Colonic mucosa (tissue), 4 donors: ENCODE data around the gene GBP1. TPM values are rescaled to one million over a fixed set of nuclear protein-coding genes. Genes with fewer than 3 reads are reported as not detected.
"Not testable (repeated sequence)": the region's sequence is repeated elsewhere in the genome, so short reads cannot be mapped to it uniquely, and the experiment has no call there.

Experiments used
- DNase-seq: peaks from one replicate; pipeline ENCODE4 v3.0.0-alpha.2; 2020
- H3K27ac ChIP-seq: fragments of 200-600 bp; one replicate; pipeline ENCODE4 v1.8.0; 2021
- H3K27me3 ChIP-seq: fragments of 200-600 bp; one replicate; pipeline ENCODE4 v1.8.0; 2021
- H3K36me3 ChIP-seq: fragments of 200-600 bp; one replicate; pipeline ENCODE4 v1.8.0; 2021
- H3K4me1 ChIP-seq: fragments of 200-600 bp; one replicate; pipeline ENCODE4 v1.8.0; 2021; ENCODE audit warnings: mild to moderate bottlenecking
- H3K4me3 ChIP-seq: fragments of 200-600 bp; one replicate; pipeline ENCODE4 v1.8.0; 2021
- H3K9ac ChIP-seq, 2 donors: one replicate each; pipeline ENCODE4 v1.7.0; 2013; ENCODE audit warnings: control low read depth in 2 of 2, low read depth in 2 of 2, low read length in 2 of 2
- H3K9me3 ChIP-seq: fragments of 200-600 bp; one replicate; pipeline ENCODE4 v1.8.0; 2021
- intact Hi-C: fragments of 100-400 bp; cut with DNase I; formaldehyde crosslinking; loops from one replicate; pipeline ENCODE4 v1.14.1; 2022
- total RNA-seq, 2 donors: library from RNA; stranded (reverse); fragmentation: NEBNext Ultra II Directional in 1 of 2; extraction: Animal tissue kit (Norgen Biotek cat#: 25700) in 1 of 2; gene quantifications; one replicate each; pipeline ENCODE4 v1.2.1, GENCODE V29; 2021
- TF ChIP-seq, protein P1 (sequence below): fragments of 200-600 bp; IDR thresholded peaks from one replicate; pipeline ENCODE4 v1.8.0; 2022; ENCODE audit warnings: antibody characterized with exemption, mild to moderate bottlenecking
- donor health status: healthy.
- donor health status: DM: no; HTN: no; CAD: no.
- donor health status: DM: no; HTN: no; CAD: no.

Gene GBP1
- total RNA-seq, 2 donors from 2014 or later = 15.0 to 25.9 TPM

DNA sequence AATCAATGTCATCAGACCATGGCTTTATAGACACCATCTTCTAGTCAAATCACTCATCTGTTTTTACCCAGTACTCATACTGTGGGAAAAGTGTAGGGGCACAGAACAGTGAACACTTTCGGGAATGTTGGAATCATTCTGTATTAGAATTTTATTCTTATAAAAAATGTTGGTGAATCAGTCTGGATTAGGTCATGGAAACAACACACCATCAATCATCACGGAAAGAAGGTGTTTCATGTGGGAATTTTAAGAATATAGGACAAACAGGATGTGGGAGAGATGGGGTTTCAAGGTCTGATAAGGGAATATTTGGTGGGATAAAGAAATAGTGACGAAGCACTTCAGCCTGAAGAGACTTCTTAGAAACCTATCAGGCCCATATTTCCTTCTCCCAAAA, 17.3 kb downstream of the GBP1 start:
- Histone ChIP-seq H3K9me3 (no peaks in the 10 kb centered on the region), H3K27ac (no peak overlapping the region), H3K9ac (no peak overlapping the region), H3K27me3 (no peaks in the 10 kb centered on the region), H3K4me3 (no peak overlapping the region), H3K36me3 (no peaks in the 10 kb centered on the region), H3K4me1 (no peaks in the 10 kb centered on the region)
- intact Hi-C loops = no loop called here
- no peak for DNase-seq
- TF ChIP-seq, protein P1, sequence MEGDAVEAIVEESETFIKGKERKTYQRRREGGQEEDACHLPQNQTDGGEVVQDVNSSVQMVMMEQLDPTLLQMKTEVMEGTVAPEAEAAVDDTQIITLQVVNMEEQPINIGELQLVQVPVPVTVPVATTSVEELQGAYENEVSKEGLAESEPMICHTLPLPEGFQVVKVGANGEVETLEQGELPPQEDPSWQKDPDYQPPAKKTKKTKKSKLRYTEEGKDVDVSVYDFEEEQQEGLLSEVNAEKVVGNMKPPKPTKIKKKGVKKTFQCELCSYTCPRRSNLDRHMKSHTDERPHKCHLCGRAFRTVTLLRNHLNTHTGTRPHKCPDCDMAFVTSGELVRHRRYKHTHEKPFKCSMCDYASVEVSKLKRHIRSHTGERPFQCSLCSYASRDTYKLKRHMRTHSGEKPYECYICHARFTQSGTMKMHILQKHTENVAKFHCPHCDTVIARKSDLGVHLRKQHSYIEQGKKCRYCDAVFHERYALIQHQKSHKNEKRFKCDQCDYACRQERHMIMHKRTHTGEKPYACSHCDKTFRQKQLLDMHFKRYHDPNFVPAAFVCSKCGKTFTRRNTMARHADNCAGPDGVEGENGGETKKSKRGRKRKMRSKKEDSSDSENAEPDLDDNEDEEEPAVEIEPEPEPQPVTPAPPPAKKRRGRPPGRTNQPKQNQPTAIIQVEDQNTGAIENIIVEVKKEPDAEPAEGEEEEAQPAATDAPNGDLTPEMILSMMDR = no peak

DNA sequence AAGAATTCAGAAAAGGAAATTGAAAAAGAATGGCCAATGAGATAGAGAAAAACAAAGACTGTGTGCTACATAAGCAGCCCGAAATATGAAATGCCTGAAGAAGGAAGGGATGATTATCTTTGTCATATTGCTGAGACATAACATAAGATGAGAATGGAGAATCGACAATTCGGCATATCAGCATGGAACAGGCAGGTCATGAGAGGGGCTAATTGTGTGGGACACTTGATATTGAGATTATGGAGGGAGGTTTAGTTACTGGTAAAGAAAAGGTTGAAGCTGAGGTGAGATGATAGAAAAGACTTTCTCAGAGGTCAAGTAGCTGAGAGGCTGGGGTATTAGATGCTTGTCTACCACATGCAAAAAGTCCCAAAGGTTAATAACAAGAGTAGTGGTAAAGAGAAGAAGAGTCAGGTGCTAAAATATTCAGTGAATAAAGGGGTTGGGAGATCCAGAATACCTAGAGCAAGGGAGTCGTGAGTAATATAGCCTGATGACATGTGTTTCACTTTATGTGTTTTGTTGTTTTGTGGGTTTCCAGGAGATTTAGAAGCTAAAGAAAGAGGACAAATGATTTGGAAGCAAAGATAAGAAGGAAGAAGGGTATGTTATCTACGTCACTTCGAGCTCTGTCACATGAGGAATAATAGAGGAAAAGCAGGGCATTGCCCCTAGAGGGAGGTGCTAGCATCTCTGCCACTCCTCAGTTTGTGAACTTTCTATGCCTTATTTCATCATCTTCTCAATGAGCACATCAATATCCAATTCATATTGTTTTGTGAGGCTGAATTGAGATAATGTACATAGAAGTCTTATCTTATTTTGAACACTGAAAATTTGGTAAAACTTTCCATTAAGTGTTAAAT, 18.5 kb downstream of the GBP1 start:
- H3K27me3 ChIP-seq, intact Hi-C loops, H3K4me1 ChIP-seq, H3K9ac ChIP-seq, H3K36me3 ChIP-seq, H3K27ac ChIP-seq, H3K9me3 ChIP-seq, DNase-seq, H3K4me3 ChIP-seq: not testable (repeated sequence)

DNA sequence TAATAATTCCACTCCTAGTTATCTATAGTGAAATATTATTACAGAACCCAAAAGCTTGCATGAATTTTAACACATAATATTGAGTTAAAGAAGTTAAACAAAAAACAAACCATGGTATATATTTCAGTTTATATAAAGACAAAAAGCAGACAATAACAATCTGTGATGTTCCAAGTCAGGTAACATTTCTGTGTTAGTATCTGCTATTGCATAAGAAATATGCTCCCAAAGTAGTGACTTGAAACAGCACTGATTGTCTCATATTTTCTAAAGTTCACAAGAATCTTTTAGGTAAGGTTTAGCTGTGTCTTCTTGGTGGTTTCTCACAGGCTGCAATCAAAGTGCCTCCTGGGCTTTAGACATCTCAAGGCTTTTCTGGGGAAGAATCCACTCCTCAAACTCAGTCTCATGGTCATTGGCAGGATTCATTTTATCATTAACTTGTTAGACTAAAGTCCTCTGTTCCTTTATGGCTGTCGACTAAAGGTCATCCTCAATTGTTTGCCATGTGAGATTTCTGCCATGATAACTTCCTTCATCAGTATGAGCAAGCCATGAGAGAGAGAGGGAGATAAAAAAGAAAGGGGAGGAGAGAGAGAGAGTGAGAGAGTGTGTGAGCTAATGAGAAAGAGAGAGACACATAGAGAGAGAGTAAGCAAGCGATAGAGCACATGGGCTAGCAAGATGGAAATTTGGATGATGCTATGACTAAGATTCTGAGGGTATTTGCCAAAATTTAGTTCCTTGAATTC, 19.9 kb downstream of the GBP1 start:
- no peaks in the 10 kb centered on the region for H3K4me1 ChIP-seq
- no peak overlapping the region for H3K4me3 ChIP-seq
- H3K9me3 ChIP-seq = no peaks in the 10 kb centered on the region
- intact Hi-C loops = no loop called here
- peak overlapping the region; percentile 66 for H3K27ac ChIP-seq
- H3K27me3 ChIP-seq = no peaks in the 10 kb centered on the region
- TF ChIP-seq, protein P1 = no peak
- DNase-seq = peak; percentile 49
- H3K9ac ChIP-seq = no peak overlapping the region
- H3K36me3 ChIP-seq = no peaks in the 10 kb centered on the region

DNA sequence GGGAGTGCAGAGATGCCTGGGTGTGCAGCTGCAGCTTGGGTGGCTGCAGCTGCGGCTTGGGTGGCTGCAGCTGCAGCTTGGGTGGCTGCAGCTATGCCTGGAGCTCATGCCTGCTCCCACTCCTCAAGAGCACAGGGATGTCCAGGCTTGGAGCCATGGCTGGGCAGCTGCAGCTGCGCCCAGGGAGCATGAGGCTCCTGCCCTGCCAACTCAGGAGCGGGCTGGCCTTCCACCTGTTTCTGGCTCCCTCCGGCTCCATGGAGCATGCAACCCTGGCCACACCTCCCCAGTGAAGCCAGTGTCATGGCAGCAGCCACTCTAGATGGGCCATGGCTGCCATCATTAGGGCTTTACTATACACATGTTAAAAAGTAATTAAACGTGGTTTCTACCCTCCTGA, 21.1 kb downstream of the GBP1 start:
- intact Hi-C loops = no loop called here
- Histone ChIP-seq H3K27ac (no peak overlapping the region), H3K4me1 (no peaks in the 10 kb centered on the region), H3K4me3 (no peak overlapping the region), H3K9ac (no peak overlapping the region), H3K9me3 (no peaks in the 10 kb centered on the region), H3K27me3 (no peaks in the 10 kb centered on the region), H3K36me3 (no peaks in the 10 kb centered on the region)
- no peak for DNase-seq
- TF ChIP-seq, protein P1 = no peak

DNA sequence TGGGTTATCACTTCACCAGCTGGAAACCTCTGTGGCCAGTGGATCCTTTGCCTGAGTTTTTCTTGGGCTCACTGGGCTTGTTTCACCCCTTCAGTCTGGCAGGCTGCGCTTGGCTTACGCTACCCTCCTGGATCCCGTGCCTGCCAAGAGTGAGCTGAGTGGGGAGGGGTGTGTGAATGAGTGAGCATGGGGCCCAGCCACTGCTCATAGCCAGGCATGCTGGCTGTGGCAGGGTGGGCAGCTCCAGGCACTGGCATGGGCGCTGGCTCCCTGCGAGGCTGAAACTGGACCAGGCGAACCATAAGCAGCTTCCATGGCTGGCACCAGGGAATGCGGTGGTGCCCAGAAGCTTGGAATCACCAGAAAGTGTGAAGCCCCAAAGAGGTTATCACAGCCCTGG, 22.5 kb downstream of the GBP1 start:
- Histone ChIP-seq H3K9ac (no peak overlapping the region), H3K4me1 (no peaks in the 10 kb centered on the region), H3K9me3 (no peaks in the 10 kb centered on the region), H3K4me3 (no peak overlapping the region), H3K27ac (no peak overlapping the region), H3K36me3 (no peaks in the 10 kb centered on the region), H3K27me3 (no peaks in the 10 kb centered on the region)
- no peak for DNase-seq
- TF ChIP-seq, protein P1 = no peak
- intact Hi-C loops = no loop called here

DNA sequence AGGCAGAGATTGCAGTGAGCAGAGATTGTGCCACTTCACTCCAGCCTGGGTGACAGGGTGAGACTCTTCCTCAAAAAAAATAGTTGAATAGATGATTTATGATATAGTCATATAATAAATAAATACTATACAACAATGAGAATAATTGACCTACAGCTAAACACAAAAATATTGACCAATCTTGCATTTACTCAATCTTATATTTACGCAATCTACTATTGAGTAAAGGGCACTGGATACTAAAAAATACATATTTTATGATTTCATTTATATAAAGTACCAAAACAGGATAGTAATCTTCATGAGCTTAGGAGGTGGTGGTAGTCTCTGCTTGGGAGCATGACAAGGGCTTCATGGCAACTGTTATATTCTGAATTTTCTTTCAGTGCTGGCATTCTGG, 23.3 kb downstream of the GBP1 start:
- TF ChIP-seq, protein P1 = no peak
- Histone ChIP-seq H3K36me3 (no peaks in the 10 kb centered on the region), H3K9me3 (no peaks in the 10 kb centered on the region), H3K27me3 (no peaks in the 10 kb centered on the region), H3K9ac (no peak overlapping the region), H3K4me1 (no peaks in the 10 kb centered on the region), H3K27ac (no peak overlapping the region), H3K4me3 (no peak overlapping the region)
- intact Hi-C loops = no loop called here
- no peak for DNase-seq
